Nucleus accumbens (tissue), 56 donors: ENCODE results near the gene KPNB1.
A peak's percentile ranks its signal among the peaks of the same experiment; 100 is the strongest.

ENCODE experiments used
- DNase-seq, 56 donors: peaks; one replicate each; lab custom pipeline; 2025; lab: John Stamatoyannopoulos, UW

KPNB1 gene

DNA sequence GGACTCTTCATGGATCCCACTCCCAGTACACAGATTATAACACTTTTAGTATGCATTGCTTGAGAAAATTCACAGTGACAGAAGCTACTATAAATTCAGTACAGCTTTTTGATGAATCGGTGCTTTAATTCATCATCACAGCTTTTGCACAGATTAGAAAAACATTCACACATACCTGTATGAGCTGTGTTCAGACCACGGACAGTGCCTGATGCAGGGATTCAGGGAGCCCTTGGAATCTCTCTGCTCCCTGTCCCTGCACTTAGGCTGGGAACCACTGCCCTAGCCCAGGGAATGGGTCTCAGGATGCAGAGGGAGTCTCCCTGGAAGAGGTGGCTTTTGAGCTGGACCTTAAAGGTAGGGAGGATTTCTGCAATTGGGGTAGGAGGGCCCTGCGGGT is 58.2 kb downstream of the KPNB1 start:
- DNase-seq, result no peak

DNA sequence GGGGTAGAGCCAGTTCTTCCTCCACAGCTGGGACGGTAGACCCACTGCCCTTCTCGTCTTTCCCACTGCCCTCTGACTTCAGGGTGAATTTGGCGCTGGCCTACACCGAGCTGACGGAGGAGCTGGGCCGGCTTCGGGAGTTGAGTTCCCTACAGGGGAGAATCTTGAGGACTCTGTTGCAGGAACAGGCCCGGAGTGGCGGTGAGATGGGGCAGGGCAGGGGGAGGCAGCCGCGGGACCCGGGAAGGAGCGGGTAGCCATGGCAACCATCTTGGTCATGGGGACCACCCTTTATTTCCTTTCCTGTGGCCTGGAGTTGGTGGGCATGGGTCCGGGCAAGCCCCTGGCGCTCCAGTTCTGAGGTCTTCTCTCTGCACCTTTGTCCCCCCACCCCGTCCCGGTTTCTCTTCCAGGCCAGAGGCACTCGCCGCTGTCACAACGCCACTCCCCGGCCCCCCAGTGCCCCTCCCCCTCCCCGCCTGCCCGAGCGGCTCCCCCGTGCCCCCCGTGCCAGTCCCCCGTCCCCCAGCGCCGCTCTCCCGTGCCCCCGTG is 58.7 kb downstream of the KPNB1 start:
- peak in 2 of 56 donors; percentile 21 to 28 for DNase-seq

DNA sequence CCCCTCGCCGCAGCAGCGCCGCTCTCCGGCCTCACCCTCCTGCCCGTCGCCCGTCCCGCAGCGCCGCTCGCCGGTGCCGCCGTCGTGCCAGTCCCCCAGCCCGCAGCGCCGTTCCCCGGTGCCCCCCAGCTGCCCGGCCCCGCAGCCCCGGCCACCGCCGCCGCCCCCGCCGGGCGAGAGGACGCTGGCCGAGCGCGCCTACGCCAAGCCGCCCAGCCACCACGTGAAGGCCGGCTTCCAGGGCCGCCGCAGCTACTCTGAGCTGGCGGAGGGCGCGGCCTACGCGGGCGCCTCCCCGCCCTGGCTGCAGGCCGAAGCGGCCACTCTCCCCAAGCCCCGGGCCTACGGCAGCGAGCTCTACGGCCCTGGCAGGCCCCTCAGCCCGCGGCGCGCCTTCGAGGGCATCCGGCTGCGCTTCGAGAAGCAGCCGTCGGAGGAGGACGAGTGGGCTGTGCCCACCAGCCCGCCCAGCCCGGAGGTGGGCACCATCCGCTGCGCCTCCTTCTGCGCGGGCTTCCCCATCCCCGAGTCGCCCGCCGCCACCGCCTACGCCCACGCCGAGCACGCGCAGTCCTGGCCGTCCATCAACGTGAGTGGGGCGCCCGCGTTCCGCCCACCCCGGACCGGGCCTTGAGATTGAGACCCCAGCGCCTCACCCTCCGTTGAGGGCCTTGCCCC is 59.3 kb downstream of the KPNB1 start:
- DNase-seq, result peak in 18 of 56 donors; percentile 5 to 68 (median 16)

DNA sequence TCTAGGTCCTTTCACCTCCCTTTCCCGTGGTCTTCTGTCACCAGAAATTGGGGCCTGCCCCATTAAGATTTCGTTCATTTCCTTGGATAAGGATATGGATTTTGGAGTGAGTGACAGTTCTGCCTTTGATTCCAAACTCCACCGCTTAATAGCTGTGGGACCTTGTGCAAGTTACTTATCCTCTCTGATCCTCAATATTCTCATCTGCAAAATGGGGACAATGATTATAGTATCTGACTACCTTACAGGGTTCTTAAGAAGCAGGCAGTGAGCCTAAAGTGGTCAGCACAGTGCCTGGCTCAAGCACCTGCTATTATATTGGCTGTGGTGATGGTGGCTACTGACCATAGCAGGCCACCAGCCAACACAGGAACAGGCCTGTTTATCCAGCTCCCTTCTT is 59.9 kb downstream of the KPNB1 start:
- no peak for DNase-seq

DNA sequence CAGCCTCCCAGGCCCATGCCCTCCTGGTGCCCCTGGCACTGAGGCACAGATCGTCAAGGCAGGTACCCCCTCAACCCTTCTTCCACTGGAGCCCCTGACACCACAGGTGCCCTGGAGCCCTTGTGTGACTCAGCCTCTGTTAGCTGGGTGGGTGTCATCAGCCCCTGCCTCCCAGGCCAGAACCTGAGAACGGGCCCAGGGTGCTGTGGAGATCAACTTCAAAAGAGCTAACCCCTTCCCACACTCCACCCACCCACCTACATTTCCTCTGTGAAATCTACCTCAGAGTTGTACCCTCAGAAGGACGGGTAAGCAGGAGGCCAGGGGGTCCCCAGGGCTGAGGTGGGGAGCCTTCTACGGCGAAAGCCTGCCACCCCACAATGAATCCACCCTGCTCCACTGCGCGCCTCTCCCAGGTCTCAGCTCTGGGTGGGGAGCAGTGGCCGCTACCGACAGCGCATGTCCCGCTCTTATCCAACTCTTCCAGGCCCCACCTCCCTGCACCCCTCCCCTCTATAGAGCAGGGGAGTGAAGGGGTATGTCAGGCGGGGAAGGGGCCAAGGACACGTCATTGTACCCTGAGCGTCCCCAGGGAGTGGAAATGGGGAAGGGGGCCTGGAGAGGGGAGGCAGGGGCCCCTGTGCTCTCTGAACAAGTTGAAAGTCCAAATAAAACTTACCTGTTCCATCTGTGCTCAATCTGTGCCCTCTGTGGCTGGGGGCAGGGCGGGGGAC is 61.8 kb downstream of the KPNB1 start:
- no peak for DNase-seq

DNA sequence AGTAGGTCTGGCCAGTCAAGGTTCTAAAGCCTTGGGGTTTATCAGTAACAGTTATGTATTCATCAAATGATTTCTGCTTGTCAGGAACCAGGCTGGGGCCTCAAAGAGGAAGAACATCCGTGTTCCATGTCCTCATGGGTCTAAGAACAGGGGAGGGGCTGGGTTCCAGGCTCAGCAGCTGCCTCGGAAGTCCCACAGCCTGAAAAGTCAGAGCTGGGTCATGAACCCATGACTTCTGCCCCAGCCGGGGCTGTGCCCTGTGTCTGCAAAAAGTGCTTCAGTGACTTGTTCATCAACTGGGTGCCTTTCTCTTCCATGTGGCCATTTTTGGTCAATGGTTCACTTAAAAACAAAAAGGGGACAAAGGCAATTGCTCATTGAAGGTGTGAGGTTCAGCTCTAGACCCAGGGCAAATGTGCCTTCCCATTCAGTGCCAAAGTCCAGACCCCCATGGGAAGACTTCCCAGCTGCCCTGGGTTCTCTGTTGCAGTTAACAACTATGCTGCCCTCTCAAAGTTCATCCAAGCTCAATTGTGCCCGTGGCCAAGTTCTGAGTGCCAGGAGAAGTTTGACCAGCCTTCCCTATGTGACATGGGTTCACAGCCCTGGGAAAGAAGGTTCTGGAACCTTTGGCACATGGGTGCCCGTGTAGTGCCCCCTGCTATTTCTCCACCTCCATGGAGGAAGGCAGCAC is 62.8 kb downstream of the KPNB1 start:
- DNase-seq, result no peak

DNA sequence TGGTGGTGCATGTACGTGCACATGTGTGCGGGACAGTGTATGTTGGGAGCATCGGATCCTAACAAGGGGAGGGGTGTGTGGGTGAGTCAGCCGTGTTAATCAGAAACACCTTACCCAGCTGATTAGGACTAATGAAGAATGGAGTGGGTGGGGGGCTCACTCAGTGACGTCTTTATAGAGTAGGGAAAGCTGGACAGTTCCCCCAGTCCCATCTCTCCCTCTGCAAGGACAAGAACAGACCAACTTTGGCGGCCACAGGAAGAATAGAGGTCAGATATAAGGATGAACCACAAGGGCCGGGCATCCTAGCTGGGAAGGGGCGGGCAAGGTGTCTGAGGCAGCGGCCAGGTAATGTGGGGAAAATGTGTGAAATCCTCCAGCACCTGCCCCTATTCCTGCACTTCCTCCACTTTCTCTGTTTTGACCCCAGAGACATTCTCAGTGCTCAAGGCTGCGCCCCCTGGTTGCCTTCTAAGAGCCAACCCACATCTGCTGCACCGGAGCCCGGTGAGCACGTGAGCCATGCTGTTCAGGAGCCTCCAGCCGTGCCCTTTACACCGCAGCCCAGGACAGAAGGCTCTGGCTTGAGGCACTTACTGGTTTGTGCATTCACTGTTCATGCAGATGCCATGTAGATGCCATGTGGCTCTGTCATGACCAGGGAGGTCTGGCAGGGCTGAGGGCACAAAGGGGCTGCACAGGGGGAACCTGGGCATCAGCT is 64.4 kb downstream of the KPNB1 start:
- no peak for DNase-seq

DNA sequence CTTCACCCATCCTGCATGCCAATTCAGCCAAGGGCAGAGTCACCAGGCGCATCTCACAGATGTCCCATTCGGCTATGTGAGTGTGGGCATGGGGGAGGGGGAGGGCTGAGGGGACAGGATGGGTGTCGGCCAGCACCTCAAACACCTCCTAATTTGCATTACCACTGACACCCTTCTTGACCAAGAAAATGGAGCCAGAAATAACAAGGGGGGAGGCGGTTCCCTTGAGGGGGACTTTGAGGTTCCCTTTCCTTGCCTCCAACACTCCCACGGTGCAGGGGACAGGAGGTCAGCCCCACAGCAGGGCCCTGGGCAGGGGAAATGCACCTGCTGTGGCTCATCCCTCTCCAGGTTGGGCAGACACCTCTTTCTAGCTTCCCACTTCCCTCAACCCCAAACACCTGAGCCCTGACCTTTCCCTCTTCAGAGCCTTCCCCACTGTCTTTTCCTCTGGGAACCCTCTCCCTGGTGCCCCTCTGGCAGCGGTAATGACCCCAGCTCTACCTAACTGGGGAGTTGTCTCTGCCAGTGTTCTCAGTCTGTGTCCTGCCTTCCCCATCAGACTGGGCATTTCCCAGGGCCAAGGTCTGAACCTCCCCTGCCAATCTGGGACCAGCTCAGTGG is 65.2 kb downstream of the KPNB1 start:
- no peak for DNase-seq

DNA sequence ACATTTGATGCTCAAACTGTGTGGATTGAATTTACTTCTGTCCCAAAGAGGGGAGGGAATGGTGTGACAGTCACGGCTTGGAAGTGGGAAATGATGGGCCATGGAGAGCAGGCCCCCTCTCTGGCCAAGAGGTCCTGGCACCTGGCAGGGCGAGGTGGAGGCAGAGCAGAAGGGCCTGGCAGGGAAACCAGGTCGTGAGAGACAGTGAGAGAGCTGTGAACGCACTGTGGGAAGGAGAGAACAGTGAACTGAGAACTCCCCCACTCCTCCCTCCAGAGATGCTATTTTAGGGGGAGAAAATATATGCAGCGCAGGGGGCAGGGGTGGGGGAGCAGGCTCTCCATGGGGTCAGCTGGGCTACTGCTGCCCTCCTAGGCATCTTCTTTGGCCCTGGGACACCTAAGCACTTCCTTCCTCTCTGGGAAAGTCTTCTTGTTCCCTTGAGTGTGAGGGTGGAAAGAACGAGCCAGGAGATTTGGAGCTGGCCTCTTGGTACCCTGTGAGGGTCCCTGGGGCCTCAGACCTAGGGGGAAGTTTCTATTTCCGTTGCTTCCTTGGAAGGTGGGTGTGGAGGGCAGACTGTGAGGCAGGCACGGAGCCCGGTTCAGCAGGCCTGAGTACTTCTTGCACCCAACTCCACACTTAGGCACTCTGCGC is 66.1 kb downstream of the KPNB1 start:
- no peak for DNase-seq

DNA sequence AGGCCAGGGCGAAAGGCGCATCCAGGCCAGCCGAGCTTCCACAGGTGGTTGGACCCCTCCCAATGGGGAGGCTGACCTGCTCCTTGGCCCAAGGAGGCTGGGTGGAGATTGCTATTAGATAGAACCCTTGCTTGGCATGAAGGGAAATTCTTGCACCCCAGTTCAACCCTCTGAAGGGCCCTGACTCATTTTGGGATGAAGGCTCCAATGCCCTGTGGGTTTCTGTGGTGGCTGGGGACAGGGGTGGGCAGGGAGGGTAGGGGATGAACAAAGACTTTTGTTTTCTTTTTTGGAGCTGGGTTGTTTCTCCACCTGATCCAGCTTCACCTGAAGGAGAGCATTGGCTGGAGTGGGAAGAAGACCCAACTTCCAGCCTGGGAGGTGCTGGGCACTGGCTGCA is 66.7 kb downstream of the KPNB1 start:
- DNase-seq, result no peak

DNA sequence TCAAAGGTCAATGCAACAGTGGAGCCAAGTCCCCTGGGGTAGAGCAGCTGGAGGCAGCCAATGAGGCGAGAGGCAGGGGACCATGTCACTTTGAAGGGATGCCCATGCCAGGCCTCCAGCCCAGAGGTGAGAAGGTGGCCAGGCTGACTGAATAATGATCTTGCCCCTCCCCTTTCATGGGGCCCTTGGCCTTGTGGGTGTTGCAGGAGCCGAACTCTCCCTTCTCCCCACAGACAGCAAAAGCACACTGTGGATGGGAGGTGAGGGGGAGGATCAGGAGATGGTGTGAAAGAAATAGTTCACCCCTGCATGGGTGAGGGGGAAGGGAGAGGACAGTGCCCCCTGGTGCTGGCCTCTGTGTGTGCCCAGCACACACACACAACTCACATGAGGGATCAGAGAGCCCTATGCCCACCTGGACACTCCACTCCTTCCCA is 67.6 kb downstream of the KPNB1 start:
- no peak for DNase-seq

DNA sequence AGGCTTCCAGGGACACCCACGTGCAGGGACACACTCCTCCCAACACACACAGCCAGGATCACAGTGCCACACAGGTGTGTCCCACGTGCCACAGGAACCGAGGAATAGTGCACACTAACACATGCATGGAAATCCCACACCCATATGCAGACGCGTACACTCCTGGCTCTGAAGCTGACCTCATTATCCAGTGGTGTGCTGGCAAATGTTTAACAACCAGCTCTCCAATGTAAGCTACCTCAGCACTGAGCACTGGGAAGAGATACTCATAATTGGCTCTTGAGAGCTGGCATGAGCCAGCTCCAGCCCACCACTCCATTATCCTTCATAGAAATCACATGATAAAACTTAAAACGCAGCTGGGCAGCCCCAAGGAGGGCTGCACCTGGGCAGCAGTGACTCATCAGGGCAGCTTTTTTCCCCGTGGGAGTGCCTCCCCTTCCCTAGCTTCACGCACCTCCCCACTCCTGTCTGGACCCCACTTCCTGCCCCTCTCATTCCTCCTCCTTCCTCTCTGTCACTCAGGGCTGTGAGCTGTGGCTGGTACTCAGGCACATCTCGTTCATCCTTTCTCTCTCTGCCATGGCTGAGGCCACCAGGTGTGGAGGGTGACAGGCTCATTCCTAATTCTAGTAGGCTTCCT is 68.4 kb downstream of the KPNB1 start:
- no peak for DNase-seq

DNA sequence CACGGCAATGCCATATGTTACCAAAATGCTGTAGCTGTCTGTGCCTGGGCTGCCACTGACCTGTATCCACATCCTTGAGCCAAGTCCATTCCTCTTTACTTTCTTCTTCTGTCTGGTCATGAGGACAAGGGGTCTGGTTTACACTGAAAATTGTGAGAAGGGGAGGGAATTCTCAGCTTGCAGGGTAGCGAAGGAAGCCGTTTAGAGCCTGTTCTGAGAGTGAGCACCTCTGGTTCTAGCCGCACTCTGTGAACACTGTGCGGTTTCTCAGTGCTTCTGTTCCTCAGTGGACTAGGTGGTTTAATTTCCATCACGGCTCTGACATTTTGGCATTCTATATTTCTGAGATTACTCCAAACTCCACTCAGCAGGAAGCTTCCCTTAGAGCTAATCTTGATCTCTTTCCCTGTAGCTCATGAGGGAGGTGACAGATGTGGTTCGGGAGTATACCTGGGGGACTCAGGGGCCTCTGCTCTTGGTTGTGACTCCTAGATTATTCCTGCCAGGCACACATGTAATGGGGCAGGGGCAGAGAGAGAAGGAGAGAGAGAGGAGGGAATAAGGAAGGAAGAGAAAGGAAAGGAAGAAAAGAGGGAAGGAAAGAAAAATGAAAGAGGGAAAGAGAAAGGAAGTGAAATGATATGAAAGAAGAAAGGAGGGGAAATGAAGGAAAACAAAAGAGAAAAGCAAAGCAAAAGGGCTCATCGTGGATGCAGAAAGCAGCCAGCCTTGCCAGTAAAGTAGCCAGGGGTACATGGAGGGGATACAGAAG is 69.1 kb downstream of the KPNB1 start:
- no peak for DNase-seq

DNA sequence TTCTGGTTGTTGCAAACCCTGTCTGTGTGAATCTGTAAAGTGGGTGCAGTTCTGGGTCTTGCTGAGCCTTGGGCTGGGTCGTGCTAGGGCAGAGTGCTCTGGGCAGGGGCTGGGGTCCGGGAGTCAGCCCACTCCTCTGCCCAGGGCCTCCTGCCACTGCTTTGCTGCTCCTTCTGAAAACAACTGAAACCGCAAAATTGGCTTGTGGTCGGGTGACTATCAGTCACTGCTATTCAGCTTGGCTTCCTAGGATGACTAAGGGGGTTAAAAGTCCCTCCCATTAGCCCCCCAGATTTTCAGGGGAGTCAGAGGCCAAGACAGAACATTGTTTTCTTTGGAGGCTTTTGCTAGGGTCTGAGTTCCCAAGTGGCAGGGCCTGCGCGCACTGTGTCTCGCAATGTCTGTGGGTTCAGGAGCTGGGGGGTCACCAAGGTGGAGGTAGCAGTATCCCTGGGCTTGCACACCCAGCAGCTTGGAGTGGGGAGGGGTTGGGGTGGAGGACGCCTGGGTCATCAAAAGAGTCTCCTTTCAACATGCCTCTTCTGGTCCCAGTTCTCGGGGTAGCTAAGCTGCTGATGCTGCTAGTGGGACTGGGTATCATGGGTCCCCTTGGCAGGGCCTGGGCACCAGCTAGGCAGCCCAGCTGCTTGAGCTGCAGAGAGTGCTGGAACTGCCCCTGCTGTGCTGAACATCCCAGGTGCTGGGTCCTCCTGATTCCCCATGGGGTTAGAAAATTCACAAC is 69.9 kb downstream of the KPNB1 start:
- no peak for DNase-seq

DNA sequence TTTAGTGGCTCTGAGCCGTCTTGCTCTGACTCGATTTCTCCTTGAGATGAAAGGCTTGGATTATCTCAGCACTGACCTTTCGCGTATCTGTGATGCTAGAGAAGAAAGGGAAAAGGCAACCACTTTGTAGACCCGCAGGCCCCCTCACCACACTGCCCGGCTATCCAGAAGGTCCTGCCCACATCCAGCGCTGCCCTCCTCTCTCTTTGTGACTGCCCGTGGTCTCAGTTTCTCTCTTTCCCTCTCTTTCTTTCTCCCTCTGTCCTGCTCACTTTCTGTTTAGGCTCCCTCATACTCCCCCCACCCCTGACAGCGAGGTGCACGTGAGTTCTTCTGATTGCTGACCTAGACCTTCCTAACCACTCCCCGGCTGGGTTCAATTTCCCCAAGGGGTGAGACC is 70.5 kb downstream of the KPNB1 start:
- no peak for DNase-seq

DNA sequence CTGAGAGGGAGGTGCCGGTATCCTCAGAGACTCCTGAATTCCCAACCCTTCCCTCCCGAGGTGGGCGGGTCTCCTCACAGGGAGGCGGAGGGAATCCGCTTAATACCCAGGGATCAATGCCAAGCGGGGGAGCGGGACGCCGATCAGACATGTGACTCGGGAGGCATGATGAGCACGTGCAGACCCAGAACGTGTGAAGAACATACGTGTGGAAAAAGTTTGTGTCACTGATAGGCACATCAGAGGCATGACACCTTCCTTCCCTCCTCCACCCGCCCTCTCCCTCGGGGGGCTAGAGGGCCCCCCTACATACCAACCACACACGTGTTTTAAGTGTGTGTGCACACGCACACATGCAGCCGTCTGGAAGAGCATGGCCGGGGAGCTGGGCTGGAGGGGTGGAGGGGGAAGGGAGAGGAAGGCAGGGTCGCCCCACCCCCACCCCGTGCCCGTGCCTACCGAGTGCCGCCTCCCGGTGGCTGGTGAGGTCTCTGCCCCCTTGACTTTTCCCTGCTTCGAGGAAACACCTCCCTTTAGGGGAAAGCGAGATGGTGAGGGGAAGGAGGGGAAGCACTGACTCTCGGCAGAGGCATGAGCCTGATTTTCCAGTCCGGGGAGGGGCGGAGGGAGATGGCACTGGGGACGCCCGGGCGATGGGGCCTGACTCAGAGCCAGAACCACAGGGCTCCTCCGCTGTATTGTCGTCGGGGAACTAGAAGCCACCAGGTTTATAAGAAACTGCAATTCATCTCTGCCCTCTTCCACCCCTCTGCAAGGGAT is 71.2 kb downstream of the KPNB1 start:
- peak in 1 of 56 donors; percentile 4 for DNase-seq

DNA sequence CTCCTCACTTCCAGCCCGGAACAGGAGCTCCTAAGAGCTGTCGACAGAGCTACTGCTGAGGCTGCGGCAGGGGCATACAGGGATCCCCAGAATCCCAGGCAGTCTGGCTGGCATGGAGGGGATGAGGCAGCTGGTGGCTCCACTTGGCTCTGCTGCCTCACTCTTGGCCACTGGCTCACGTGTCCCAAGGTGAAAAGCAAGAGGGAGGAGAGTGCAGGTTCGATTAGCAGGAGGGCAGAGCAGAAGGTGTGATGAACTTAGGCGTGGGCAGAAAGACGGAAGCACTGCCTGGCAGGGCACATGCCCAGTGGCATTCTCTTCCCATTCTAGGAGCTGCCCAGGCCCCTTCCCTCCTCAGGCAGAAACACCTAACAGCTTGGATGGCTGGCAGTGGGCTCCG is 72.0 kb downstream of the KPNB1 start:
- DNase-seq, result no peak
